Liver (tissue), 9 donors: ENCODE measurements around the gene ST8SIA3. TPM values are rescaled to one million over a fixed set of nuclear protein-coding genes. Genes with fewer than 3 reads are reported as not detected.

Experiments
- DNase-seq: peaks from one replicate; pipeline ENCODE4 v3.0.0-alpha.2; 2017; ENCODE audit warnings: low spot score
- H3K27ac ChIP-seq, 2 donors: one replicate each; pipeline ENCODE4 v1.7.0; 2013; ENCODE audit warnings: inconsistent platforms in 2 of 2, low read length in 2 of 2, control low read depth in 1 of 2, low read depth in 1 of 2, mild to moderate bottlenecking in 1 of 2
- H3K27me3 ChIP-seq, 4 donors: one replicate each; pipeline versions ENCODE4 v1.6.1 to v1.7.0; 2013; ENCODE audit warnings: low read length in 3 of 4, inconsistent platforms in 1 of 4, mild to moderate bottlenecking in 1 of 4, moderate library complexity in 1 of 4; ENCODE audit not compliant: control insufficient read depth in 4 of 4, insufficient read depth in 4 of 4
- H3K36me3 ChIP-seq, 4 donors: one replicate each; pipeline versions ENCODE4 v1.6.1 to v1.7.0; 2013; ENCODE audit warnings: low read length in 3 of 4, mild to moderate bottlenecking in 3 of 4, low read depth in 1 of 4, moderate library complexity in 1 of 4; ENCODE audit not compliant: control insufficient read depth in 4 of 4, insufficient read depth in 3 of 4
- H3K4me1 ChIP-seq, 4 donors: one replicate each; pipeline versions ENCODE4 v1.6.1 to v1.7.0; 2013; ENCODE audit warnings: low read length in 3 of 4, mild to moderate bottlenecking in 3 of 4, moderate library complexity in 1 of 4; ENCODE audit not compliant: control insufficient read depth in 4 of 4, insufficient read depth in 4 of 4
- H3K4me3 ChIP-seq, 3 donors: one replicate each; pipeline versions ENCODE4 v1.6.1 to v1.7.0; 2013; ENCODE audit warnings: low read length in 3 of 3, control low read depth in 1 of 3, low read depth in 1 of 3, mild to moderate bottlenecking in 1 of 3
- H3K9ac ChIP-seq, 2 donors: one replicate each; pipeline ENCODE4 v1.7.0; 2013; ENCODE audit warnings: low read length in 2 of 2, mild to moderate bottlenecking in 2 of 2, moderate library complexity in 2 of 2, control low read depth in 1 of 2, low read depth in 1 of 2
- H3K9me3 ChIP-seq, 4 donors: one replicate each; pipeline versions ENCODE4 v1.6.1 to v1.7.0; 2013; ENCODE audit warnings: low read length in 3 of 4; ENCODE audit not compliant: control insufficient read depth in 4 of 4
- ATF3 ChIP-seq: IDR thresholded peaks from 2 replicates; pipeline ENCODE4 v1.6.1; 2016; ENCODE audit warnings: antibody characterized with exemption
- CTCF ChIP-seq: fragments of 150-350 bp; IDR thresholded peaks from 2 replicates; pipeline ENCODE4 v1.5.1; 2017; ENCODE audit warnings: improper control_type of control experiment, low read depth, low read length; ENCODE audit not compliant: missing input control
- EGR1 ChIP-seq, 2 donors: IDR thresholded peaks; 2 replicates each; pipeline ENCODE4 v1.6.1; 2016 to 2018; ENCODE audit warnings: antibody characterized with exemption in 2 of 2, low read depth in 2 of 2
- FOXA1 ChIP-seq: IDR thresholded peaks from 2 replicates; pipeline ENCODE4 v1.6.1; 2016; ENCODE audit warnings: antibody characterized with exemption
- FOXA2 ChIP-seq: IDR thresholded peaks from 2 replicates; pipeline ENCODE4 v1.6.1; 2016; ENCODE audit warnings: antibody characterized with exemption
- GABPA ChIP-seq, 2 donors: IDR thresholded peaks in 1 of 2; conservative IDR thresholded peaks in 1 of 2; 2 replicates each; pipeline ENCODE4 v1.6.1; 2016; ENCODE audit warnings: antibody characterized with exemption in 2 of 2, mild to moderate bottlenecking in 1 of 2, moderate library complexity in 1 of 2
- HNF4A ChIP-seq, 2 donors: conservative IDR thresholded peaks; 2 replicates each; pipeline ENCODE4 v1.6.1; 2016; ENCODE audit warnings: antibody characterized with exemption in 2 of 2, mild to moderate bottlenecking in 2 of 2
- HNF4G ChIP-seq: IDR thresholded peaks from 2 replicates; pipeline ENCODE4 v1.6.1; 2016; ENCODE audit warnings: antibody characterized with exemption
- JUND ChIP-seq, 2 donors: IDR thresholded peaks; 2 replicates each; pipeline ENCODE4 v1.6.1; 2016; ENCODE audit warnings: antibody characterized with exemption in 2 of 2
- MAX ChIP-seq: IDR thresholded peaks from 2 replicates; pipeline ENCODE4 v1.6.1; 2016; ENCODE audit warnings: antibody characterized with exemption
- NR2F2 ChIP-seq: IDR thresholded peaks from 2 replicates; pipeline ENCODE4 v1.6.1; 2016; ENCODE audit warnings: antibody characterized with exemption
- RAD21 ChIP-seq, 2 donors: IDR thresholded peaks; 2 replicates each; pipeline ENCODE4 v1.6.1; 2016; ENCODE audit warnings: antibody characterized with exemption in 2 of 2, mild to moderate bottlenecking in 2 of 2
- REST ChIP-seq: IDR thresholded peaks from 2 replicates; pipeline ENCODE4 v1.6.1; 2016; ENCODE audit warnings: antibody characterized with exemption, mild to moderate bottlenecking
- RXRA ChIP-seq, 2 donors: IDR thresholded peaks; 2 replicates each; pipeline ENCODE4 v1.6.1; 2017 to 2018; ENCODE audit warnings: antibody characterized with exemption in 2 of 2, mild to moderate bottlenecking in 1 of 2
- SP1 ChIP-seq: IDR thresholded peaks from 2 replicates; pipeline ENCODE4 v1.6.1; 2018; ENCODE audit warnings: antibody characterized with exemption, mild to moderate bottlenecking
- TAF1 ChIP-seq: conservative IDR thresholded peaks from 2 replicates; pipeline ENCODE4 v1.6.1; 2016; ENCODE audit warnings: antibody characterized with exemption, mild to moderate bottlenecking
- YY1 ChIP-seq: IDR thresholded peaks from 2 replicates; pipeline ENCODE4 v1.6.1; 2016; ENCODE audit warnings: antibody characterized with exemption, mild to moderate bottlenecking
- ZBTB33 ChIP-seq: IDR thresholded peaks from 2 replicates; pipeline ENCODE4 v1.6.1; 2016; ENCODE audit warnings: antibody characterized with exemption
- polyA plus RNA-seq, 2 donors: library from polyadenylated mRNA; stranded (reverse) in 1 of 2; unstranded in 1 of 2; fragments of 200-250 nt in 1 of 2; fragments of >200 nt in 1 of 2; fragmentation: Nextera tagmentation in 1 of 2; extraction: Ambion mirVana in 1 of 2; gene quantifications; one replicate each; pipeline versions ENCODE4 v1.2.1 to v1.2.3, GENCODE V29; 2013 to 2015
- total RNA-seq, 2 donors: library from RNA; depleted of rRNA; stranded (reverse); fragments of >200 nt; gene quantifications; one replicate each; pipeline ENCODE4 v1.2.3, GENCODE V29; 2014
- donor health status: healthy.
- donor health status: healthy.
- donor health status: healthy.
- donor health status: healthy.
- donor health status: healthy.

Gene ST8SIA3
- total and polyA plus RNA-seq, 4 donors: under 0.01 to 3.0 (median 0.32) TPM

DNA sequence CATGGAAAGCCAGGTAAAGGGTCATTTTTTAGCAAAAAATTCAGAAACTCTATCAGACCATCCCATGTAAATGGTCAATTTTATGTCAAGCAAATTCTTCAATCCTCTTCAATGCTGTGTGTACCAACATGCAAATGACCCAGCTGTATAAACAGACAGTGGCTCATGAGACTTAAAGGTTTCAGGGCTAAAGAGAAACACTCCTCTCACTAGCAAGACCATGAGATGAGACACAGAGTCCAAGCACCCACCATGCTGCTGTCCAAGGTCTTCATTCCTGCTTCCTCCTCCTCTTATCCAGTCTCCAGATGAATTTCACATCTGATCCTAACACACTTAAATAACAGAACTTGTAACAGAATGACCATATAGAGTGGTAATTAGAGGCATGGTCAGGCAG lies 52.0 kb downstream of the ST8SIA3 start:
- no peaks in the 10 kb centered on the region for H3K4me1 ChIP-seq
- TF ChIP-seq HNF4G (no peak), JUND (IDR thresholded peaks at IDR 0.05) (no peak), GABPA (IDR thresholded peaks at IDR 0.05 in 1 of 2, conservative IDR thresholded peaks at IDR 0.05 in 1 of 2) (no peak), FOXA1 (no peak), REST (no peak), RXRA (IDR thresholded peaks at IDR 0.05) (no peak)
- H3K4me3 ChIP-seq: no peak overlapping the region
- H3K27me3 ChIP-seq: no peaks in the 10 kb centered on the region
- no peak for DNase-seq
- no peak overlapping the region for H3K9ac ChIP-seq
- no peak overlapping the region for H3K27ac ChIP-seq
- no peaks in the 10 kb centered on the region for H3K36me3 ChIP-seq
- H3K9me3 ChIP-seq: no peaks in the 10 kb centered on the region

GRCh38 chr18:57409650-57410049 lies 57.3 kb downstream of the ST8SIA3 start:
- no peak for DNase-seq
- Histone ChIP-seq H3K4me1 (no peaks in the 10 kb centered on the region), H3K27ac (no peak overlapping the region), H3K9ac (no peak overlapping the region), H3K9me3 (no peaks in the 10 kb centered on the region), H3K36me3 (no peaks in the 10 kb centered on the region), H3K4me3 (no peak overlapping the region), H3K27me3 (no peaks in the 10 kb centered on the region)
- TF ChIP-seq JUND (IDR thresholded peaks at IDR 0.05) (no peak), NR2F2 (no peak), CTCF (no peak), FOXA1 (no peak), YY1 (no peak), TAF1 (no peak), RXRA (IDR thresholded peaks at IDR 0.05) (no peak), EGR1 (IDR thresholded peaks at IDR 0.05; ENCODE audit: low read depth in 2 of 2) (no peak), HNF4A (conservative IDR thresholded peaks at IDR 0.05) (no peak), GABPA (IDR thresholded peaks at IDR 0.05 in 1 of 2, conservative IDR thresholded peaks at IDR 0.05 in 1 of 2) (no peak), FOXA2 (no peak), SP1 (no peak), RAD21 (IDR thresholded peaks at IDR 0.05) (no peak), ATF3 (no peak), HNF4G (no peak), MAX (no peak), ZBTB33 (no peak), REST (no peak)
